CD4-positive, alpha-beta T cell (primary cell): Measurements from ENCODE around the gene CERS6. TPM values are rescaled to one million over a fixed set of nuclear protein-coding genes. Genes with fewer than 3 reads are reported as not detected.

Source experiments
- ATAC-seq: fragments of 200-7000 bp; cut with Tn5 transposase; one replicate; pipeline ENCODE4 v1.10.0; 2022; ENCODE audit warnings: mild to moderate bottlenecking; ENCODE audit not compliant: poor library complexity
- CTCF ChIA-PET: fragments of 350-600 bp; sonication (Branson Sonifier 250); formaldehyde crosslinking; loops from one replicate; lab custom pipeline; 2021; ENCODE audit warnings: antibody characterized with exemption, inconsistent platforms; lab: Charles Lee
- POLR2A ChIA-PET: fragments of 350-600 bp; sonication (Branson Sonifier 250); formaldehyde crosslinking; loops from one replicate; lab custom pipeline; 2021; ENCODE audit warnings: antibody characterized with exemption, inconsistent platforms; lab: Charles Lee
- DNase-seq, 14 experiments: peaks; one replicate each; pipeline ENCODE4 v3.0.0-alpha.2; 2013 to 2020; ENCODE audit warnings: mixed read lengths in 2 of 14
- H3K27ac ChIP-seq, 2 donors: one replicate each; pipeline versions ENCODE4 v1.5.1 to v1.7.0; 2013; ENCODE audit warnings: low read length in 2 of 2, low read depth in 1 of 2, mild to moderate bottlenecking in 1 of 2
- H3K27me3 ChIP-seq, 2 experiments: 1 replicate in 1 of 2; 2 replicates in 1 of 2; pipeline versions ENCODE4 v1.6.1 to v1.7.0; 2013; ENCODE audit warnings: low read length in 2 of 2, control low read depth in 1 of 2, mild to moderate bottlenecking in 1 of 2, moderate library complexity in 1 of 2; ENCODE audit not compliant: insufficient read depth in 2 of 2, control insufficient read depth in 1 of 2
- H3K36me3 ChIP-seq: one replicate; pipeline ENCODE4 v1.6.1; 2013; ENCODE audit warnings: low read length, control low read depth; ENCODE audit not compliant: insufficient read depth
- H3K4me1 ChIP-seq: one replicate; pipeline ENCODE4 v1.6.1; 2013; ENCODE audit warnings: low read length, control low read depth; ENCODE audit not compliant: insufficient read depth
- H3K4me3 ChIP-seq: one replicate; pipeline ENCODE4 v1.5.1; 2013; ENCODE audit warnings: mild to moderate bottlenecking, low read length, moderate library complexity
- H3K9me3 ChIP-seq, 2 experiments: 1 replicate in 1 of 2; 2 replicates in 1 of 2; pipeline versions ENCODE4 v1.6.1 to v1.7.0; 2013; ENCODE audit warnings: low read length in 2 of 2, mild to moderate bottlenecking in 2 of 2, control low read depth in 1 of 2, moderate library complexity in 1 of 2; ENCODE audit not compliant: control insufficient read depth in 1 of 2, insufficient read depth in 1 of 2
- H3K27ac Mint-ChIP-seq: one replicate; pipeline ENCODE4 v1.8.0; 2020; ENCODE audit warnings: mixed read lengths
- H3K27me3 Mint-ChIP-seq: one replicate; pipeline ENCODE4 v1.8.0; 2021; ENCODE audit warnings: mixed read lengths
- H3K36me3 Mint-ChIP-seq: one replicate; pipeline ENCODE4 v1.8.0; 2021; ENCODE audit warnings: low read depth, mixed read lengths
- H3K4me1 Mint-ChIP-seq: one replicate; pipeline ENCODE4 v1.8.0; 2021; ENCODE audit warnings: low read depth, mixed read lengths
- H3K4me3 Mint-ChIP-seq: one replicate; pipeline ENCODE4 v1.8.0; 2020; ENCODE audit warnings: mild to moderate bottlenecking, mixed read lengths
- H3K9me3 Mint-ChIP-seq: one replicate; pipeline ENCODE4 v1.8.0; 2020; ENCODE audit warnings: mixed read lengths
- CTCF ChIP-seq: fragments of 200-600 bp; IDR thresholded peaks from one replicate; pipeline ENCODE4 v1.8.0; 2022; ENCODE audit warnings: antibody characterized with exemption, mild to moderate bottlenecking
- intact Hi-C, 2 experiments: fragments of 100-400 bp; cut with DNase I in 1 of 2; cut with micrococcal nuclease in 1 of 2; formaldehyde crosslinking; loops; one replicate each; pipeline versions ENCODE4 v1.15.1 to v1.9.0; 2023 to 2025; cut with DNase I, micrococcal nuclease
- total RNA-seq, 174 experiments: library from RNA in 2 of 174; stranded (reverse) in 2 of 174; gene quantifications; one replicate each; pipeline ENCODE4 v1.2.3 and lab custom pipeline; 2021 to 2026

CERS6 gene
- total RNA-seq, 2 experiments from 2014 or later: 16.9 to 17.9 TPM

GRCh38 chr2:168538534-168538933, 82.5 kb downstream of the CERS6 start:
- H3K27me3 ChIP-seq: no peaks in the 10 kb centered on the region
- peaks cover 33% of the 10 kb centered on the region for H3K4me1 Mint-ChIP-seq
- H3K4me3 ChIP-seq: no peak overlapping the region
- CTCF ChIA-PET: no interaction called here
- H3K36me3 ChIP-seq: no peaks in the 10 kb centered on the region
- no peak overlapping the region for H3K27ac ChIP-seq
- intact Hi-C loops: no loop called here
- H3K36me3 Mint-ChIP-seq: peaks cover 41% of the 10 kb centered on the region
- no peaks in the 10 kb centered on the region for H3K27me3 Mint-ChIP-seq
- no peak for ATAC-seq
- H3K27ac Mint-ChIP-seq: no peak overlapping the region
- no peak for DNase-seq
- TF ChIP-seq CTCF: no peak
- H3K4me1 ChIP-seq: peaks cover 4% of the 10 kb centered on the region
- peaks cover 9 to 19% of the 10 kb centered on the region in 2 experiments for H3K9me3 ChIP-seq
- H3K9me3 Mint-ChIP-seq: peaks cover 16% of the 10 kb centered on the region
- POLR2A ChIA-PET: no interaction called here
- no peak overlapping the region for H3K4me3 Mint-ChIP-seq

- ChIA-PET CTCF (no interaction called here), POLR2A (no interaction called here)
- peaks cover 5 to 19% of the 10 kb centered on the region in 2 experiments for H3K9me3 ChIP-seq
- H3K27me3 Mint-ChIP-seq: no peaks in the 10 kb centered on the region
- no peak overlapping the region for H3K4me3 Mint-ChIP-seq
- no peak overlapping the region for H3K27ac ChIP-seq
- no peak for TF ChIP-seq CTCF
- peaks cover 16% of the 10 kb centered on the region for H3K9me3 Mint-ChIP-seq
- H3K4me1 ChIP-seq: no peaks in the 10 kb centered on the region
- no peaks in the 10 kb centered on the region for H3K36me3 ChIP-seq
- DNase-seq: no peak
- peaks cover 36% of the 10 kb centered on the region for H3K4me1 Mint-ChIP-seq
- H3K27me3 ChIP-seq: no peaks in the 10 kb centered on the region
- ATAC-seq: no peak
- H3K4me3 ChIP-seq: no peak overlapping the region
- H3K27ac Mint-ChIP-seq: no peak overlapping the region
- intact Hi-C loops: no loop called here
- H3K36me3 Mint-ChIP-seq: peaks cover 41% of the 10 kb centered on the region
These were observed 83.9 kb downstream of the CERS6 start for GRCh38 chr2:168539945-168540344.

GRCh38 chr2:168541858-168542257, 85.8 kb downstream of the CERS6 start:
- DNase-seq (no peak), ATAC-seq (no peak)

More at GRCh38 chr2:168541858-168542257, 85.8 kb downstream of the CERS6 start:
- H3K36me3 Mint-ChIP-seq: peaks cover 41% of the 10 kb centered on the region
- H3K9me3 ChIP-seq: peaks cover 0 to 19% of the 10 kb centered on the region in 2 experiments
- no peaks in the 10 kb centered on the region for H3K4me1 ChIP-seq
- H3K27me3 ChIP-seq: no peaks in the 10 kb centered on the region
- H3K4me3 Mint-ChIP-seq: no peak overlapping the region
- H3K27ac ChIP-seq: no peak overlapping the region
- H3K27ac Mint-ChIP-seq: no peak overlapping the region
- POLR2A ChIA-PET: interaction anchor here (0.6 kb wide), 1 partner anchor 9 kb away, joined by 3 read pairs; no protein-coding TSS in a partner anchor
- H3K36me3 ChIP-seq: no peaks in the 10 kb centered on the region
- H3K27me3 Mint-ChIP-seq: no peaks in the 10 kb centered on the region
- no peak overlapping the region for H3K4me3 ChIP-seq
- no peak for TF ChIP-seq CTCF
- peaks cover 47% of the 10 kb centered on the region for H3K4me1 Mint-ChIP-seq
- H3K9me3 Mint-ChIP-seq: peaks cover 16% of the 10 kb centered on the region
- intact Hi-C loops: no loop called here
- CTCF ChIA-PET: interaction anchor here (1.1 kb wide), 1 partner anchor 110 kb away, joined by 3 read pairs; no protein-coding TSS in a partner anchor
